Measurements from ENCODE around the gene STARD8.

DNA sequence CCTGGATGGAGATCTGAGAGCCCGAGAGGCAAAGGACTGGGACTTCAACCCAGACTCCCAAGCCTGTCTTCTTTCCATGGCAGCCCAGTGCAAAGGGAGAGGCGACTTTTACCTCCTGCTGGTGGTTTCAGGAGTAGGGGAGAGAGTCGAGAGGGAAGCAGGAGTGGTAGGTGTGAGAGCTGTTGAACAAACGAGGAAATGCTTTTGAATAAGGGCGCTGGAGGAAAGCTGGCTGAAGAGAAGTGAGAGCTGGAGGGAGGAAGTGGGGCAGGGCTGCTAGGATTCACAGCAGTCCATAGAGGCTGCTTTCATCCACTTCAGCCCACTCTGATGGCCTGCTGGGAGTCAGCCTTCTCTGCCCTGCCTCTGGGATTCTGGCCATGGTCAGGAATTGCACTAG, 99.5 kb downstream of the STARD8 start:
- TF ChIP-seq, protein P1, sequence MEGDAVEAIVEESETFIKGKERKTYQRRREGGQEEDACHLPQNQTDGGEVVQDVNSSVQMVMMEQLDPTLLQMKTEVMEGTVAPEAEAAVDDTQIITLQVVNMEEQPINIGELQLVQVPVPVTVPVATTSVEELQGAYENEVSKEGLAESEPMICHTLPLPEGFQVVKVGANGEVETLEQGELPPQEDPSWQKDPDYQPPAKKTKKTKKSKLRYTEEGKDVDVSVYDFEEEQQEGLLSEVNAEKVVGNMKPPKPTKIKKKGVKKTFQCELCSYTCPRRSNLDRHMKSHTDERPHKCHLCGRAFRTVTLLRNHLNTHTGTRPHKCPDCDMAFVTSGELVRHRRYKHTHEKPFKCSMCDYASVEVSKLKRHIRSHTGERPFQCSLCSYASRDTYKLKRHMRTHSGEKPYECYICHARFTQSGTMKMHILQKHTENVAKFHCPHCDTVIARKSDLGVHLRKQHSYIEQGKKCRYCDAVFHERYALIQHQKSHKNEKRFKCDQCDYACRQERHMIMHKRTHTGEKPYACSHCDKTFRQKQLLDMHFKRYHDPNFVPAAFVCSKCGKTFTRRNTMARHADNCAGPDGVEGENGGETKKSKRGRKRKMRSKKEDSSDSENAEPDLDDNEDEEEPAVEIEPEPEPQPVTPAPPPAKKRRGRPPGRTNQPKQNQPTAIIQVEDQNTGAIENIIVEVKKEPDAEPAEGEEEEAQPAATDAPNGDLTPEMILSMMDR (conservative IDR thresholded peaks at IDR 0.05; ENCODE audit: low read length), result no peak
- no peak for TF ChIP-seq EZH2phosphoT487 (IDR thresholded peaks at IDR 0.05; ENCODE audit: borderline replicate concordance, low read depth, low read length)

All from OCI-LY7 (cell line).